DOHH2 (cell line): Measurements from ENCODE around the gene DCAF10.

Source experiments
- CTCF ChIP-seq: fragments of 200-600 bp; sonication (generic); IDR thresholded peaks from one replicate; pipeline ENCODE4 v1.5.1; 2014; ENCODE audit warnings: antibody characterized with exemption, mild to moderate bottlenecking, low read depth, low read length; ENCODE audit not compliant: poor library complexity, severe bottlenecking
- EZH2phosphoT487 ChIP-seq: fragments of 200-600 bp; sonication (generic); IDR thresholded peaks from 2 replicates; pipeline ENCODE4 v1.6.1; 2017; ENCODE audit warnings: borderline replicate concordance, mild to moderate bottlenecking, antibody characterized with exemption, low read length, moderate library complexity, mixed read lengths

GRCh38 chr9:37792122-37792521 lies 8.5 kb upstream of the DCAF10 start:
- TF ChIP-seq CTCF (no peak), EZH2phosphoT487 (no peak)
